HepG2 (cell line): ENCODE measurements around the gene EGLN2.
A peak's percentile ranks its signal among the peaks of the same experiment; 100 is the strongest.

Experiments used
- CEBPB ChIP-seq: IDR thresholded peaks from 2 replicates; pipeline ENCODE4 v1.6.1; 2011; ENCODE audit warnings: low read depth, low read length, improper control_type of control experiment, borderline replicate concordance
- NCOA5 ChIP-seq: sonication (generic); formaldehyde crosslinking; IDR thresholded peaks from 2 replicates; pipeline ENCODE4 v1.4.0; 2020; ENCODE audit warnings: missing genetic modification reagents
- NR2F1 ChIP-seq, 2 experiments: fragments of 450-650 bp in 1 of 2; formaldehyde crosslinking in 1 of 2; IDR thresholded peaks; 2 replicates each; pipeline versions ENCODE4 v1.5.0 to v1.6.1; 2016 to 2020; ENCODE audit warnings: mild to moderate bottlenecking in 1 of 2, missing compliant biosample characterization in 1 of 2, missing genetic modification reagents in 1 of 2, moderate library complexity in 1 of 2
- TEAD3 ChIP-seq: optimal IDR thresholded peaks from 2 replicates; pipeline ENCODE3; 2016; ENCODE audit warnings: borderline replicate concordance
- ZC3H4 ChIP-seq: sonication (generic); formaldehyde crosslinking; IDR thresholded peaks from 2 replicates; pipeline ENCODE4 v1.4.0; 2020; ENCODE audit warnings: missing genetic modification reagents, borderline replicate concordance
- ZKSCAN1 ChIP-seq: fragments of 150-350 bp; IDR thresholded peaks from 2 replicates; pipeline ENCODE4 v1.6.1; 2014; ENCODE audit warnings: low read length
- TF ChIP-seq, protein P1 (sequence below): sonication (generic); formaldehyde crosslinking; IDR thresholded peaks from 2 replicates; pipeline ENCODE4 v1.5.0; 2020; ENCODE audit warnings: mild to moderate bottlenecking, missing genetic modification reagents, moderate library complexity

- TF ChIP-seq ZKSCAN1 (no peak), TEAD3 (peak; percentile 18), CEBPB (peak; percentile 36; the same call in 1 of the 2 replicates), NCOA5 (CRISPR knock-in tag) (no peak), NR2F1 (CRISPR knock-in tag; IDR thresholded peaks at IDR 0.05) (no peak), ZC3H4 (CRISPR knock-in tag) (no peak)
- TF ChIP-seq, protein P1, sequence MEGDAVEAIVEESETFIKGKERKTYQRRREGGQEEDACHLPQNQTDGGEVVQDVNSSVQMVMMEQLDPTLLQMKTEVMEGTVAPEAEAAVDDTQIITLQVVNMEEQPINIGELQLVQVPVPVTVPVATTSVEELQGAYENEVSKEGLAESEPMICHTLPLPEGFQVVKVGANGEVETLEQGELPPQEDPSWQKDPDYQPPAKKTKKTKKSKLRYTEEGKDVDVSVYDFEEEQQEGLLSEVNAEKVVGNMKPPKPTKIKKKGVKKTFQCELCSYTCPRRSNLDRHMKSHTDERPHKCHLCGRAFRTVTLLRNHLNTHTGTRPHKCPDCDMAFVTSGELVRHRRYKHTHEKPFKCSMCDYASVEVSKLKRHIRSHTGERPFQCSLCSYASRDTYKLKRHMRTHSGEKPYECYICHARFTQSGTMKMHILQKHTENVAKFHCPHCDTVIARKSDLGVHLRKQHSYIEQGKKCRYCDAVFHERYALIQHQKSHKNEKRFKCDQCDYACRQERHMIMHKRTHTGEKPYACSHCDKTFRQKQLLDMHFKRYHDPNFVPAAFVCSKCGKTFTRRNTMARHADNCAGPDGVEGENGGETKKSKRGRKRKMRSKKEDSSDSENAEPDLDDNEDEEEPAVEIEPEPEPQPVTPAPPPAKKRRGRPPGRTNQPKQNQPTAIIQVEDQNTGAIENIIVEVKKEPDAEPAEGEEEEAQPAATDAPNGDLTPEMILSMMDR (CRISPR knock-in tag): no peak
Observed at GRCh38 chr19:40798683-40799557, at the start of gene EGLN2.
